Measurements from ENCODE around the gene PTPN7. TPM values are rescaled to one million over a fixed set of nuclear protein-coding genes. Genes with fewer than 3 reads are reported as not detected.
A peak's percentile ranks its signal among the peaks of the same experiment; 100 is the strongest.
"Not testable (repeated sequence)": the region's sequence is repeated elsewhere in the genome, so short reads cannot be mapped to it uniquely, and the experiment has no call there.

The PTPN7 gene
- total RNA-seq, 1 donor from 2014 or later = not detected

- DNase-seq (ENCODE audit: low read depth in 2 of 2) = no peak
Observed at GRCh38 chr1:202152399-202152798, 8.0 kb downstream of the PTPN7 start.

GRCh38 chr1:202151045-202151444 lies 9.4 kb downstream of the PTPN7 start:
- DNase-seq (ENCODE audit: low read depth in 2 of 2) = no peak

DNA sequence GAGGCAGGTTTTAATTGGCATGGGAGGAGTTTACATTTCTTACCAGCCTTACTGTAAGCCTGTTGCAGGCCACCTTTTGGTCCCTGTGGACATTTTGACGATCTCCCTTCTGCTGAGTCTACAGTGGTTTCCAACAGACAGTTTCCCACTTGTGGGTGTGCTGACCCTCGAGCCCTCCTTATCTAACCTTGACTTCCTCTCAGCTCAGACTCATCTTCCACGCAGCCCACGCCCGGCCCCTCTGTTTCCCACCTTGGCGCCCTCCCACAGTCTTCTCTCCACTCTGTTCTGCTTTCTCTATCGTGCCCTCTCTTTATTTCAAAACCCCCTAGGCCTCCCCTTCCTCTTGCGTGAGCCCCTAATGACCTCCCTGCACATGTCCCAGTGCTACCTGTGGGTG lies 9.8 kb downstream of the PTPN7 start:
- no peak for DNase-seq (ENCODE audit: low read depth in 2 of 2)

- no peak for DNase-seq (ENCODE audit: low read depth in 2 of 2)
Observed at GRCh38 chr1:202150187-202150586, 10.2 kb downstream of the PTPN7 start.

DNA sequence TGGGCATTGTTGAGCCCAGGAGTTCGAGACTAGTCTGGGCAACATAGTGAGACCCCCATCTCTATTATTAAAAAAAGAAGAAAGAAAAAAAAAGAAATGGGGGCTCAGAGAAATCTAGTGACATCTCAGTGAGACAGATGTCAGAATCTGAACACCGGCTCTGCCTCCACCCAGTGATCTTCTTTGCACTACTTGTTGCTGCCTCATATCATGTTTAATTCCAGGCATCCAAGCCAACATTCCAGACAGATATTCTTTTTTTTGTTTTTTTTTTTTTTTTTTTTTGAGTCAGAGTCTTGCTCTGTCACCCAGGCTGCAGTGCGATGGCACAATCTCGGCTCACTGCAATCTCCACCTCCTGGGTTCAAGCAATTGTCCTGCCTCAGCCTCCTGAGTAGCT lies 10.8 kb downstream of the PTPN7 start:
- no peak for DNase-seq (ENCODE audit: low read depth in 2 of 2)

GRCh38 chr1:202148391-202148790 lies 12.0 kb downstream of the PTPN7 start:
- DNase-seq (ENCODE audit: low read depth in 2 of 2) = no peak

DNA sequence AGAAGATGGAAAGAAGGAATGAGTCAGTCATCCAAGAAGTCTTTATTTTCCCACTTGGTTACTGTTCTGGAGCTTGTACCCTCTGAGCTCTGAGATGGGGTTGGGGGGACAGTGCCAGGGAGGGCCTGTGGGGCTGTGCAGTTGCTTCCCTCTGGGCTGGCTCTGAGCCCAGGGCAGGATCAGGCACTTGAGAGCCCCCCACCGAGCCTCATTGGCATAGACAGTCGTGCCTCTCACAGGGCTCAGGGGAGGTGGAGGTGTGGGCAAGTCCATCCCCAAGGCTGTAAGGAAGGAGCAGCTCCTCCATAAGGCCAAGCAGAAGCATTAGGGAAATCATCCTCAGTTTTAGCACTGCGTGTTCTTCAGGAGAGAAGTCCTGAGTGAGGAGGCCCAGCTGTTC lies 13.4 kb downstream of the PTPN7 start:
- DNase-seq (ENCODE audit: low read depth in 2 of 2) = no peak

DNA sequence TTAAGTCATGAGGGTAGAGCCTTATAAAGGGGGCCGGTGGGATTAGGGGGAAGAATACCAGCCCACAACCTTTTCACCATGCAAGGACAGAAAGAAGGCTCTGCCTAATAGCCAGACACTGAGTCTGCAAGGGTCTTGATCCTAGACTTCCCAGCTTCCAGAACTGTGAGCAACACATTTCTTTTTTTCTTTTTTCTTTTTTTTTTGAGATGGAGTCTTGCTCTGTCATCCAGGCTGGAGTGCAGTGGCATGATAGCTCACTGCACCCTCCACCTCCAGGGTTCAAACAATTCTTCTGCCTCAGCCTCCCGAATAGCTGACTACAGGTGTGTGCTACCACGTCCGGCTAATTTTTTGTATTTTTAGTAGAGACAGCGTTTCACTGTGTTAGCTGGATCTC lies 14.1 kb downstream of the PTPN7 start:
- DNase-seq (ENCODE audit: low read depth in 2 of 2) = no peak

DNA sequence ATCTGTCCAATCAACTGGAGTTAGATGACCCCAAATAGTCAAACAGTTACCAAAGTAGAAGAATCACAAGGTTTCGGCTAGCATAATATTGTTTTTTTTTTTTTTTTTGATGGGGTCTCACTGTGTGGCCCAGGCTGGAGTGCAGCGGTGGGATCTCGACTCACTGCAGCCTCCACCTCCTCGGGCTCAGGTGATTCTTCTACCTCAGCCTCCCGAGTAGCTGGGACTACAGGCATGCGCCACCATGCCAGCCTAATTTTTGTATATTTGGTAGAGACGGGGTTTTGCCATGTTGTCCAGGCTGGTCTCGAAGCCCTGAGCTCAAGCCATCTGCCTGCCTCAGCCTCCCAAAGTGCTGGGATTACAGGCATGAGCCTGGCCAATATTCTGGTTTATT lies 14.7 kb downstream of the PTPN7 start:
- DNase-seq (ENCODE audit: low read depth in 2 of 2) = not testable (repeated sequence)

GRCh38 chr1:202145068-202145743 lies 15.2 kb downstream of the PTPN7 start:
- DNase-seq (ENCODE audit: low read depth in 2 of 2) = no peak

DNA sequence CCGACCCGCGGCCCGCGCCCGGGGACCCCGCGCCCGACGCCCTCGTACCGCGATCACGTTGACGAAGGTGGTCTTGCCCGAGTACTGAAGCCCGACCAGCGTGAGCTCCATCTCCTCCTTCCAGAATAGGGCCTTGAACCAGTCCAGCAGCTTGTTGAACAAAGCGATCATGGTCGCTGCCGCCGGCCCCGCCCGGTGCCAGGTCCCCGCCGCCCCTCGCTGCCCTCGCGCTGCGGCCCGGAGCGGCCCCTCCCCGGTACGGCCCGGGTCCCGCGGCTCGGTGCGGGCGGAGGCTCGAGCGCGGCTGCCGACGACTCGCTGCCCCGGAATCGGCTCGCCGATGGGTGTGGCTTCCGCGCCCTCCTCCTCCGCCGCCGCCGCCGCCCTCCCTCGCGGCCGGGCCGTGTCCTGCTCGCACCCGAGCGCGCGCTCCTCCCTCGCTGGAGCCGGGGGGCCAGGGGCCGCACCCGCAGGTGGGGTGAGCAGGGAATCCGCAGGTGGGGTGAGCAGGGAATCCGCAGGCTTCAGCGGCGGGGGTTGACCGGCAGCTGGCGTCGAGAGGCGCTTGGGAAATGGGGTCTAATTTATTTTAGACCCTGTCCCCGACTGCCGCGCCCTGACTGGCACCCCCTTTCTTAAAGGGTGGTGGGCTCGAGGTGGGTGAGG lies 15.9 kb downstream of the PTPN7 start, which contains the start of gene ARL8A:
ARL8A (minus strand) TSS at position 336 of the 666 bp plus-strand sequence; CDS start at position 171, 165 bp downstream.
- peak; percentile 48 to 51 for DNase-seq (ENCODE audit: low read depth in 2 of 2)

- peak; percentile 30 to 39 for DNase-seq (ENCODE audit: low read depth in 2 of 2)
Observed at GRCh38 chr1:202143768-202144401, 16.5 kb downstream of the PTPN7 start.

- peak; percentile 31 to 69 for DNase-seq (ENCODE audit: low read depth in 2 of 2)
Observed at GRCh38 chr1:202143011-202143767, 17.2 kb downstream of the PTPN7 start.

- not testable (repeated sequence) for DNase-seq (ENCODE audit: low read depth in 2 of 2)
Observed at GRCh38 chr1:202141468-202141867, 18.9 kb downstream of the PTPN7 start.

DNA sequence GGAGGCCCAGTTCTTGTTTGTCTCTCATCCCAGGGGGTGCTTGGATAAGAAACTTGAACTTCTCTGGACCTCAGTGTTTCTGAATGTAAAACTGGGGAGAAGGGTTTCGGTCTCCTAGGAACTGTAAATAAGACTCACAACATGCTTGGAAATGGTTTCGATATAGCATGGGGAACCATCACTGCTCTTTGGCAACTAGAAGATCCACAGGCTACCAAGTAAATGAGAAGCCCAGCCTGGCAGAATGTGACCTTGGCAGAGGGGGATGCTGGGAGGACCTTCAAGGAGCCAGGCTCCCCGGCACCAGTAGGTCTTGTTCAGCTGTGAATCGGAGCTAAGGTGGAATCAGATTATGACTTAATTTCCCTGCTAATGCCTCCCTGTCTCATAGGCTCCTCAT lies 19.6 kb downstream of the PTPN7 start:
- no peak for DNase-seq (ENCODE audit: low read depth in 2 of 2)

GRCh38 chr1:202135221-202135721 lies 25.1 kb downstream of the PTPN7 start:
- peak; percentile 63 to 74 for DNase-seq (ENCODE audit: low read depth in 2 of 2)

DNA sequence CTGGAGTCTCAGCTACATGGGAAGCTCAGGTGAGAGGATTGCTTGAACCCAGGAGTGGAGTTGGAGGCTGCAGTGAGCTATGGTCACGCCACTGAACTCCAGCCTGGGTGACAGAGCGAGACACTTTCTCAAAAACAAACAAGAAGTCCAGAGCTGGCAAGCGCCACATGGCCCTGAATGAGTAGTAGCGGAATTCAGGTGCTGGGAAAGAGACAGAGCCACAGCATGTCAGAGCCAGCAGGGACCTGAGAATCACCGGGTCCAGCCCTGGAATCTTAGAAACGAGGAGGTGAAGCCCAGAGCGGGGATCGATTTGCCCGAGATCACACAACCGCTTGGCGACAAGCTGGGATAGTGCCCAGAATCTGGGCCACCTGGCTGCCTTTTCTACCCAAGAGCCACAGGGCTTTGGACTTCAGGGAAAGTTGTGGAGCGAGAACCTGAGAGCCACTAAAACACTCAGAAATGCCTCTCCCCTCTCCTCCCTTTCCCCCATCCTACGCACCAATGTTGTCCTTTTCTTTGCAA lies 25.7 kb downstream of the PTPN7 start:
- DNase-seq (ENCODE audit: low read depth in 2 of 2) = no peak

DNA sequence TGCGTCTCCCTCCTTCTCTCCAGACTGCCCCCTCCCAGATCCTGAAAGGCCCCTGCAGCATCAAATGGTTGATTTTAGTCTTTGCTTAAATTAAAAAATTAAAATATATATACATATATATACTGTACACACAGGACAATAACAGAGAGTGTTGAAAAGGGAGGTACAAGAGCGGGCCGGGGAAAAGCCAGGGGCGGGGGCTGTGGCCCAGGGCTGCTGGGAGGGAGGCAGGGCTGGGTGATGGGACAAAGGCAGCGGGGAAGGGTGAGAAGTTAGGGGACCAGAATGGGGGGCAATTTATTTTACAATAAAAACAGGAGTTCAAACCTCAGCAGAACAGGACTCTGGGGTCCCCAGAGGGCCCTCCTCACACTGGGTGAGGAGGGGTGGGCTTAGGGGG lies 26.4 kb downstream of the PTPN7 start:
- no peak for DNase-seq (ENCODE audit: low read depth in 2 of 2)

GRCh38 chr1:202133496-202133895 lies 26.9 kb downstream of the PTPN7 start:
- DNase-seq (ENCODE audit: low read depth in 2 of 2) = no peak

DNA sequence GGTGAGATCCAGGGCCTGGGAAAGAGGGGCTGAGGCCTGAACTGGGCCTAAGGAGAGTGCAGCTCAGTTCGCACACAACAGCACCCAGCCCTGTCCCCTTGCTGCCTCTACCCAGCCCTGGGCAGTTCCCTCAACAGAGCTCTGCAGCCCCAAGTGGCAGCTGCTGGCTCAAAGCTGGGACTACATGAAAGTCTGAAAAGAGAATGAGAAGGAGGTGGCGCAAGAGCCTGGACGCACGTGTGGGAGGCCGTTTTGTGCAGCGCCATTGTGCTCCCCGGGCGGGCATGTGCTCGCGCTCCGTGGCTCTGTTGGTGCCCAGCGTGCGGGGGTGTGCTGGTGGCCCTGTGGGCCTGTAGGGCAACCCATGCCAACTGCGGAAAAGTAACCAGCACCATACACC lies 27.4 kb downstream of the PTPN7 start:
- no peak for DNase-seq (ENCODE audit: low read depth in 2 of 2)

Measured in lung microvascular endothelial cell (primary cell).